Measurements from ENCODE around the gene CBY1. TPM values are rescaled to one million over a fixed set of nuclear protein-coding genes. Genes with fewer than 3 reads are reported as not detected.
A peak's percentile ranks its signal among the peaks of the same experiment; 100 is the strongest.
"Not testable (repeated sequence)": the region's sequence is repeated elsewhere in the genome, so short reads cannot be mapped to it uniquely, and the experiment has no call there.

CBY1 gene
- total and polyA plus RNA-seq, 5 donors from 2014 or later: 5.0 to 13.7 (median 8.9) TPM

- Mint-ChIP-seq H3K4me3 (no peak overlapping the region), H3K27ac (peak overlapping the region in 2 of 3 donors; percentile 15 to 77)
Observed at GRCh38 chr22:38632528-38632927, 23.9 kb upstream of the CBY1 start.

DNA sequence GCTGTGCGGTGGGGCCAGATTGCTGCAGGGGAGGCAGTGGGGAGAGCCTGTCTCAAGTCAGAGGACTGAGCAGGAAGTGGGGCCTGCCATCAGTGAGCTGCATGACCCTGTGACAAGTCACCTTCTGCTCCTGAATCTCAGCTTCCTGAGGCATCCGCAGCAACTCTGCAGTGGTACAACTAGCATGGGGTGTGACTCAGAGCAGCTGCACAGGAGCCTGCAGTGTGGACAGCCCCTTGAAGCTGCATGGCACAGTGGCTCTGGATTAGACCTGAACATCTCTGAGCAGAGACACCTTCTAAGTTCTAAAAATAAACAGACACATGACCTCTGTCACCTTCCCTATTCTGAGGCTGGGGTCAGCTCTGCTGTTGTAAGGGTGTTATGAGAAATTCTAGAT lies 18.2 kb upstream of the CBY1 start:
- H3K36me3 Mint-ChIP-seq: no peaks in the 10 kb centered on the region
- H3K9me3 ChIP-seq (ENCODE audit: control insufficient read depth in 2 of 2, low read length in 2 of 2): no peaks in the 10 kb centered on the region
- H3K4me3 Mint-ChIP-seq: no peak overlapping the region
- peaks cover 0 to 2% (median 0%) of the 10 kb centered on the region in 7 donors for H3K9me3 Mint-ChIP-seq
- H3K4me1 Mint-ChIP-seq: peaks cover 0 to 4% (median 0%) of the 10 kb centered on the region in 4 donors
- H3K27me3 Mint-ChIP-seq: peaks cover 8% of the 10 kb centered on the region
- peak overlapping the region in 1 of 3 donors; percentile 44 for H3K27ac Mint-ChIP-seq
- DNase-seq: no peak
- no peaks in the 10 kb centered on the region for H3K4me1 ChIP-seq (ENCODE audit: control insufficient read depth, insufficient read depth, low read length, poor library complexity, severe bottlenecking)
- no peak overlapping the region for H3K27ac ChIP-seq (ENCODE audit: insufficient read depth, low read length, poor library complexity, severe bottlenecking)
- H3K27me3 ChIP-seq (ENCODE audit: control insufficient read depth, insufficient read depth, low read length): no peaks in the 10 kb centered on the region
- no peak for ATAC-seq (ENCODE audit: low read depth in 2 of 2)
- H3K36me3 ChIP-seq (ENCODE audit: control insufficient read depth, insufficient read depth, low read length): no peaks in the 10 kb centered on the region
- H3K4me3 ChIP-seq (ENCODE audit: low read depth, low read length): no peak overlapping the region

More at GRCh38 chr22:38632528-38632927, 23.9 kb upstream of the CBY1 start:
- ATAC-seq (ENCODE audit: low read depth in 2 of 2): no peak
- peaks cover 4 to 10% (median 8%) of the 10 kb centered on the region in 4 donors for H3K4me1 Mint-ChIP-seq
- no peaks in the 10 kb centered on the region for H3K27me3 ChIP-seq (ENCODE audit: control insufficient read depth, insufficient read depth, low read length)
- no peaks in the 10 kb centered on the region for H3K36me3 Mint-ChIP-seq
- no peaks in the 10 kb centered on the region for H3K36me3 ChIP-seq (ENCODE audit: control insufficient read depth, insufficient read depth, low read length)
- H3K27ac ChIP-seq (ENCODE audit: insufficient read depth, low read length, poor library complexity, severe bottlenecking): no peak overlapping the region
- peaks cover 0 to 1% (median 0%) of the 10 kb centered on the region in 7 donors for H3K9me3 Mint-ChIP-seq
- H3K4me1 ChIP-seq (ENCODE audit: control insufficient read depth, insufficient read depth, low read length, poor library complexity, severe bottlenecking): no peaks in the 10 kb centered on the region
- H3K9me3 ChIP-seq (ENCODE audit: control insufficient read depth in 2 of 2, low read length in 2 of 2): no peaks in the 10 kb centered on the region
- no peak for DNase-seq
- H3K27me3 Mint-ChIP-seq: peaks cover 18% of the 10 kb centered on the region
- H3K4me3 ChIP-seq (ENCODE audit: low read depth, low read length): no peak overlapping the region

- no peaks in the 10 kb centered on the region for H3K9me3 ChIP-seq (ENCODE audit: control insufficient read depth in 2 of 2, low read length in 2 of 2)
- H3K4me3 ChIP-seq (ENCODE audit: low read depth, low read length): no peak overlapping the region
- Mint-ChIP-seq H3K27me3 (peaks cover 8% of the 10 kb centered on the region), H3K9me3 (peaks cover 0 to 2% (median 0%) of the 10 kb centered on the region in 7 donors), H3K4me3 (no peak overlapping the region), H3K27ac (no peak overlapping the region), H3K4me1 (peaks cover 0 to 4% (median 0%) of the 10 kb centered on the region in 4 donors), H3K36me3 (no peaks in the 10 kb centered on the region)
- no peak overlapping the region for H3K27ac ChIP-seq (ENCODE audit: insufficient read depth, low read length, poor library complexity, severe bottlenecking)
- DNase-seq (no peak), ATAC-seq (ENCODE audit: low read depth in 2 of 2) (no peak)
- H3K36me3 ChIP-seq (ENCODE audit: control insufficient read depth, insufficient read depth, low read length): no peaks in the 10 kb centered on the region
- no peaks in the 10 kb centered on the region for H3K4me1 ChIP-seq (ENCODE audit: control insufficient read depth, insufficient read depth, low read length, poor library complexity, severe bottlenecking)
- no peaks in the 10 kb centered on the region for H3K27me3 ChIP-seq (ENCODE audit: control insufficient read depth, insufficient read depth, low read length)
Observed at GRCh38 chr22:38638728-38639127, 17.7 kb upstream of the CBY1 start.

GRCh38 chr22:38641476-38642040 lies 14.9 kb upstream of the CBY1 start:
- H3K9me3 ChIP-seq (ENCODE audit: control insufficient read depth in 2 of 2, low read length in 2 of 2): no peaks in the 10 kb centered on the region
- H3K36me3 Mint-ChIP-seq: no peaks in the 10 kb centered on the region
- H3K27me3 Mint-ChIP-seq: peaks cover 4% of the 10 kb centered on the region
- H3K27ac Mint-ChIP-seq: no peak overlapping the region
- DNase-seq: no peak
- no peaks in the 10 kb centered on the region for H3K27me3 ChIP-seq (ENCODE audit: control insufficient read depth, insufficient read depth, low read length)
- ATAC-seq (ENCODE audit: low read depth in 2 of 2): no peak
- peaks cover 0 to 2% (median 0%) of the 10 kb centered on the region in 7 donors for H3K9me3 Mint-ChIP-seq
- H3K4me1 ChIP-seq (ENCODE audit: control insufficient read depth, insufficient read depth, low read length, poor library complexity, severe bottlenecking): no peaks in the 10 kb centered on the region
- no peak overlapping the region for H3K4me3 ChIP-seq (ENCODE audit: low read depth, low read length)
- H3K4me3 Mint-ChIP-seq: no peak overlapping the region
- peaks cover 0 to 4% (median 0%) of the 10 kb centered on the region in 4 donors for H3K4me1 Mint-ChIP-seq
- H3K27ac ChIP-seq (ENCODE audit: insufficient read depth, low read length, poor library complexity, severe bottlenecking): no peak overlapping the region
- H3K36me3 ChIP-seq (ENCODE audit: control insufficient read depth, insufficient read depth, low read length): no peaks in the 10 kb centered on the region

DNA sequence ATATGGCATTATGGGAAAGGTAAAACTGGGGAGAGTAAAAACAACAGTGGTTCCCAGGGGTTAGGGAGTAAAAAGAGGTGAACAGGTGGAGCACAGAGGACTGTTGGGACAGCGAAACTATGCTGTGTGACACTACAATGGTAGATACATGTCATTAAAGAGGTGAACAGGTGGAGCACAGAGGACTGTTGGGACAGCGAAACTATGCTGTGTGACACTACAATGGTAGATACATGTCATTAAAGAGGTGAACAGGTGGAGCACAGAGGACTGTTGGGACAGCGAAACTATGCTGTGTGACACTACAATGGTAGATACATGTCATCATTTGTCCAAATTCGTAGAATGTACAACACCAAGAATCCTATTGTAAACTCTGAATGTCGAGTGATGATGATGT lies 12.2 kb upstream of the CBY1 start:
- not testable (repeated sequence) for H3K27me3 ChIP-seq (ENCODE audit: control insufficient read depth, insufficient read depth, low read length); H3K36me3 ChIP-seq (ENCODE audit: control insufficient read depth, insufficient read depth, low read length); H3K4me3 ChIP-seq (ENCODE audit: low read depth, low read length); DNase-seq; H3K9me3 Mint-ChIP-seq; H3K27ac Mint-ChIP-seq; H3K27ac ChIP-seq (ENCODE audit: insufficient read depth, low read length, poor library complexity, severe bottlenecking); H3K36me3 Mint-ChIP-seq; H3K9me3 ChIP-seq (ENCODE audit: control insufficient read depth in 2 of 2, low read length in 2 of 2); H3K4me1 Mint-ChIP-seq; H3K4me3 Mint-ChIP-seq; H3K4me1 ChIP-seq (ENCODE audit: control insufficient read depth, insufficient read depth, low read length, poor library complexity, severe bottlenecking); H3K27me3 Mint-ChIP-seq
- ATAC-seq (ENCODE audit: low read depth in 2 of 2): peak; percentile 45 to 50

DNA sequence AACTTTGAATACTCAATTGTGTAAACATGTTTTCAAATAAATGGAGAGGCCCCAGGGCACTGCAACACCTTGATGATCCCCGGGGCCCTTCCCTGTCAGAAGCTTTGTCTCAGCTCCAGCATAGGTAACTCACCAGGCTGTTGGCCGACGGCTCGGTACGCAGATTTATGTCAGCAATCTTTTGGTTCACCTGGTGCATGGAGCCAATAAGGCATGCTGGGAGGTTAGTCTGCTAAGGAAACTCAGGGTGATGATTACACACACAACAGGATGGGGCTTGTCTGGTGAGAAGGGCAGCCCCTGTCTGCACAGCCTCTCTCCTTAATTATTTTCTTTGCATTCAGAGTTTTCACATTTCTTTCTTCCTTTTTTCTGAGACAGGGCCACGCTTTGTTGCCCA lies 11.0 kb upstream of the CBY1 start:
- H3K27me3 ChIP-seq (ENCODE audit: control insufficient read depth, insufficient read depth, low read length): no peaks in the 10 kb centered on the region
- no peaks in the 10 kb centered on the region for H3K4me1 ChIP-seq (ENCODE audit: control insufficient read depth, insufficient read depth, low read length, poor library complexity, severe bottlenecking)
- H3K36me3 ChIP-seq (ENCODE audit: control insufficient read depth, insufficient read depth, low read length): no peaks in the 10 kb centered on the region
- H3K9me3 ChIP-seq (ENCODE audit: control insufficient read depth in 2 of 2, low read length in 2 of 2): no peaks in the 10 kb centered on the region
- DNase-seq (no peak), ATAC-seq (ENCODE audit: low read depth in 2 of 2) (no peak)
- peaks cover 0 to 4% (median 2%) of the 10 kb centered on the region in 4 donors for H3K4me1 Mint-ChIP-seq
- no peaks in the 10 kb centered on the region for H3K27me3 Mint-ChIP-seq
- H3K9me3 Mint-ChIP-seq: peaks cover 0 to 2% (median 0%) of the 10 kb centered on the region in 7 donors
- no peak overlapping the region for H3K4me3 ChIP-seq (ENCODE audit: low read depth, low read length)
- no peak overlapping the region for H3K27ac Mint-ChIP-seq
- H3K4me3 Mint-ChIP-seq: no peak overlapping the region
- no peak overlapping the region for H3K27ac ChIP-seq (ENCODE audit: insufficient read depth, low read length, poor library complexity, severe bottlenecking)
- no peaks in the 10 kb centered on the region for H3K36me3 Mint-ChIP-seq

DNA sequence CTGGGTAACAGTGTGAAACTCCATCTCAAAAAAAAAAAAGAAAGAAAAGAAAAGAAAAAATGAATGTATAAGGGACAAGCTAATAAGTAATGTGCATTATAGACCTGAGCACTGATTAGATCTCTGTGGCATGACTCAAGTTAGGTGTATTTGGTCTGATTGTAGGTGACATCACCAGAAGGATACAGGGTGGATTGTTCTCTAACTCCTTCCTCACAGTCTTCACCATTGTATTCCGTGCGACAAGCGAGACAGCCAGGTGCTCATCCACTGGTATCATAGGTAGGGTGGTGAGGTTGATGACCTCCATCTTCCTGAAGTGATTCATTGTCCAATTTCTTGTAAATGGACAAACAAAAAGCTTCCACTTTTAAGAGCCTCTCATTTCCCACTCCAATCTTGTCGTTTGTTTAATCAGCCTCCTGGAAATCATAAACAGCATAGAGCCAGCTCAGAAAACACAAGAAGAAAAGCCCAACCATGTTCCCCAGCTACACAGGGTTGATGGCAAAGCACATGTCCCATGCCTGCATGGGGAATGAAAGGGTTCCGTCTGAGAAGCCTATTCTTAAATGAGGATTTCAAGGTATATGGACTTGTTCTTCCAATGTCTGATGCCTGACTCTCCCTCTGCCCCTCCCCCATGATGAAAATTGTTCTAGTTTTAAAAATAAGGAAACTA lies 6.5 kb upstream of the CBY1 start:
- Mint-ChIP-seq H3K36me3 (no peaks in the 10 kb centered on the region), H3K27me3 (no peaks in the 10 kb centered on the region), H3K9me3 (no peaks in the 10 kb centered on the region), H3K4me1 (peaks cover 0 to 4% (median 0%) of the 10 kb centered on the region in 4 donors), H3K27ac (no peak overlapping the region), H3K4me3 (no peak overlapping the region)
- ATAC-seq (ENCODE audit: low read depth in 2 of 2) (no peak), DNase-seq (no peak)
- no peak overlapping the region for H3K4me3 ChIP-seq (ENCODE audit: low read depth, low read length)
- H3K4me1 ChIP-seq (ENCODE audit: control insufficient read depth, insufficient read depth, low read length, poor library complexity, severe bottlenecking): no peaks in the 10 kb centered on the region
- H3K27ac ChIP-seq (ENCODE audit: insufficient read depth, low read length, poor library complexity, severe bottlenecking): no peak overlapping the region
- H3K36me3 ChIP-seq (ENCODE audit: control insufficient read depth, insufficient read depth, low read length): no peaks in the 10 kb centered on the region
- H3K9me3 ChIP-seq (ENCODE audit: control insufficient read depth in 2 of 2, low read length in 2 of 2): no peaks in the 10 kb centered on the region
- H3K27me3 ChIP-seq (ENCODE audit: control insufficient read depth, insufficient read depth, low read length): no peaks in the 10 kb centered on the region

GRCh38 chr22:38652859-38653258 lies 3.6 kb upstream of the CBY1 start:
- peaks cover 4% of the 10 kb centered on the region for H3K27me3 Mint-ChIP-seq
- DNase-seq: peak in 1 of 3 donors; percentile 58
- H3K4me1 Mint-ChIP-seq: peaks cover 5 to 23% (median 15%) of the 10 kb centered on the region in 4 donors
- Histone ChIP-seq H3K36me3 (ENCODE audit: control insufficient read depth, insufficient read depth, low read length) (no peaks in the 10 kb centered on the region), H3K9me3 (ENCODE audit: control insufficient read depth in 2 of 2, low read length in 2 of 2) (no peaks in the 10 kb centered on the region), H3K4me3 (ENCODE audit: low read depth, low read length) (no peak overlapping the region), H3K4me1 (ENCODE audit: control insufficient read depth, insufficient read depth, low read length, poor library complexity, severe bottlenecking) (peaks cover 17% of the 10 kb centered on the region), H3K27me3 (ENCODE audit: control insufficient read depth, insufficient read depth, low read length) (no peaks in the 10 kb centered on the region), H3K27ac (ENCODE audit: insufficient read depth, low read length, poor library complexity, severe bottlenecking) (no peak overlapping the region)
- H3K36me3 Mint-ChIP-seq: no peaks in the 10 kb centered on the region
- no peaks in the 10 kb centered on the region for H3K9me3 Mint-ChIP-seq
- no peak for ATAC-seq (ENCODE audit: low read depth in 2 of 2)
- H3K4me3 Mint-ChIP-seq: no peak overlapping the region
- H3K27ac Mint-ChIP-seq: no peak overlapping the region
